Superior temporal gyrus (tissue), 1 donor: ENCODE results near the gene SEC24C.
"Not testable (repeated sequence)": the region's sequence is repeated elsewhere in the genome, so short reads cannot be mapped to it uniquely, and the experiment has no call there.

Source experiments
- DNase-seq: peaks from one replicate; pipeline ENCODE4 v3.0.0-alpha.2; 2016; ENCODE audit errors: extremely low spot score

SEC24C gene

DNA sequence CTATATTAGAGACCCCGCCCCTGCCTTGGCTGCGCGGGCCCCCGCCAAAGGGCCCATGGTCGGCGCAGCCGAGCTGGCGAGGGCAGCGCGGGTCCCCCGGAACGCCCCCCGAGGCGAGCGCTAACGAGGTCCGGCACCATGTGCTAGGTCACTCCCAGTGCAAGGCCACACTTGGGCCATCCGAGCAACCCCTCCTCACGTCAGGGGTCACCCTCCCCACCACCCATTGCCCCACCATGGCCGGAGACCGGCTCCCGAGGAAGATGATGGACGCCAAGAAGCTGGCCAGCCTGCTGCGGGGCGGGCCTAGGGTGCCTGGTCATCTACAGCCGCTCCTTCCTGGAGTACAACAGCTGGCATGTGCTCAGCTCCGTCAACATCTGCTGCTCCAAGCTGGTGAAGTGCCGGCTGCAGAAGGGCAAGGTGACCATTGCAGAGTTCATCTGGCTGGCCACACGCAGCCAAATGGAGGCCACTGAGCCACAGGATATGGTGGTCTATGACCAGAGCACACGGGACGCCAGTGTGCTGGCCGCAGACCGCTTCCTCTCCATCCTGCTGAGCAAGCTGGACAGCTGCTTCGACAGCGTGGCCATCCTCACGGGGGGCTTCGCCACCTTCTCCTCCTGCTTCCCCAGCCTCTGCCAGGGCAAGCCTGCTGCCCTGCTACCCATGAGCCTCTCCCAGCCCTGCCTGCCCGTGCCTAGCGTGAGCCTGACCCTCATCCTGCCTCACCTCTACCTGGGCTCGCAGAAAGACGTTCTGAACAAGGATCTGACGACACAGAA is 12.4 kb upstream of the SEC24C start:
- DNase-seq: no peak

DNA sequence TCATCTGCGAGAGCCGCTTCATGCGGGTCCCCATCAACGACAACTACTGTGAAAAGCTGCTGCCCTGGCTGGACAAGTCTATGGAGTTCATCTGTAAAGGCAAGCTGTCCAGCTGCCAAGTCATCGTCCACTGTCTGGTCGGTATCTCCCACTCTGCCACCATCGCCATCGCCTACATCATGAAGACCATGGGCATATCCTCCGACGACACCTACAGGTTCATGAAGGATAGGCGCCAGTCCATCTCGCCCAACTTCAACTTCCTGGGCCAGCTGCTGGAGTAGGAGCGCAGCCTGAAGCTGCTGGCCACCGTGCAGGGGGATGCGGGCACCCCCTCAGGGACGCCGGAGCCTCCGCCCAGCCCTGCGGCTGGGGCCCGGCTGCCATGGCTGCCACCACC is 11.7 kb upstream of the SEC24C start:
- no peak for DNase-seq

DNA sequence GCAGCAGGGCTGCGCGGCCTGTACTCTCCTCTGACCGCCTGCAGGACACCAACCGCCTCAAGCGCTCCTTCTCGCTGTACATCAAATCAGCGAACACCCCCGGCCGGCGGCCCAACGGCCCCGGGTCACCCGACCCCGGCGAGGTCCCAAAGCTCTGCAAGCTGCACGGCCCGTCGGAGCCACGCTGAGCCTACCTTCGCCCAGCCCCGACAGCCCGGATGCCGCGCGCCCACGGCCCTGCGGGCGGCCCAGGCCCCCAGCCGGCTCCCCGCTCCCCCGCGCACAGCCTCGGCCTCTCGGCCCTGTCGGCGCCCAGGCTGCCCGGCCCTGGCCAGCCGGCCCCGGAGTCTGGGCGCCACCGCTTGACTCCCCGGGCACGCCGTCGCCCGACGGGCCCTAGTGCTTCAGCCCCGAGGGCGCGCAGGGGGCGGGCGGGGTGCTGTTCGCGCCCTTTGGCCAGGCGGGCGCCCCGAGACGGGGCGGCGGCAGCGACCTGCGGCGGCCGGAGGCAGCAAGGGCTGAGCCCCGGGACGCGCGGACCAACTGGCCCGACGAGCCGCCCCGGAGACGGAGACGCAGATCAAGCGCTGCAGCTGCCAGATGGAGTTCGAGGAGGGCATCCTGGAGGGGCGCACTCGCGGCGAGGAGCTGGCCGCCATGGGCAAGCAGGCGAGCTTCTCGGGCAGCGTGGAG is 11.1 kb upstream of the SEC24C start:
- no peak for DNase-seq

DNA sequence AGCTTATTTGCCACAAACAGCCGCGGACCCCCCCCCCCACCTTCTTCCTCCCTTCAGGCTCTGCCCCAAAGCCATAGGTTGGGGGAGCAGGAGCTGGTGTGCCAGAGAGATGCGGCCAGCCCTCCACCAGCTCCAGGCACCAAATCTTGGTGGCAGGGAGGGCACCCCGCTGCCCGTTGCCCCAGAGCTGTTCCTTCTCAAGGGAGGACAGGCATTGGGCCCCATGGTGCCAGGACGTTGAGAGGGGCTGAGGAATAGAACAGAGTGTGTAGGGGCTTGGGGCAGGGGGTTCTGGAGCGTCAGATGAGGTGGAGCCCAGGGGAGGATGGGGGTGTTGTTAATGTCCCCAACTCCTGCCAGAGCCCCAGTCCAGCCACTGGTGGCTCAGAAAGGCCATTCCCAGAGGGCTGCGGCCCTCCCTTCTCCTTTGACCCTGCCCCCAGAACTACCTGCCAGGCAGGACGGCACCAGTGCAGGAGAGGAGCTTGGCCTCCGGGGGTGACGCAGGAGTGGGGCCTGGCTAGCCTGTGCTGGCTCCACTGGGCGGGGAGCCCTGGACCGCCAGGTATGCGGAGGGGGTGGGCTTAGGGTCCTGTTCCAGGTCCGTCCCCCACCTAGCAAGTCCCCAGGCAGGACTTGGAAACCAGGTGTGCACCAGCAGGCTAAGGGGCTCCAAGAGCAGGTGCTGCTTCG is 10.0 kb upstream of the SEC24C start:
- no peak for DNase-seq

DNA sequence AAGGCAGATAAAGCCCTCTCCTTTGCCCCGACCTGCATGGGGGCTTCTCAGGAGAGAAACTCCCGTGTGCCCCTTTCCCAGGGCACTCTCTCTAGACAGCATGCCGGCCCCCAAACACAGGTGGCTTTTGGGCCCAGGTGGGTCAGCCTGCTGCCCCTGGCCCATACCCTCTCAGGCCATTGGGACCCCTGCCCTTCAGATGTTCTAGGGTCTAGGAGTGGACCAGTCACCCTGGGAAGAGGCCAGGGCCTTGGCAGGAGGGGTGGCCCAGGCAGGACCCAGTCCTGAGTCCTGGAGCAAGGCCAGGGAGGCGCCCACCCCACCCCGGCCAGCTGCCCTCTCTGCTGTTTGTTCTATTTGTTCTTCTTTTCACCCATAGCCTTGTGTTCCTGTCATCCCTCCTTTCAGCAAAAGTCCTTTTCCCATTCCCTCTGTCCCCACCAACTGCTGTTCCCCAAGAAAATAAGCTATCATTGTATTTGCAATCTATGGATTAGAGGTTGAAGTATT is 9.3 kb upstream of the SEC24C start:
- no peak for DNase-seq

DNA sequence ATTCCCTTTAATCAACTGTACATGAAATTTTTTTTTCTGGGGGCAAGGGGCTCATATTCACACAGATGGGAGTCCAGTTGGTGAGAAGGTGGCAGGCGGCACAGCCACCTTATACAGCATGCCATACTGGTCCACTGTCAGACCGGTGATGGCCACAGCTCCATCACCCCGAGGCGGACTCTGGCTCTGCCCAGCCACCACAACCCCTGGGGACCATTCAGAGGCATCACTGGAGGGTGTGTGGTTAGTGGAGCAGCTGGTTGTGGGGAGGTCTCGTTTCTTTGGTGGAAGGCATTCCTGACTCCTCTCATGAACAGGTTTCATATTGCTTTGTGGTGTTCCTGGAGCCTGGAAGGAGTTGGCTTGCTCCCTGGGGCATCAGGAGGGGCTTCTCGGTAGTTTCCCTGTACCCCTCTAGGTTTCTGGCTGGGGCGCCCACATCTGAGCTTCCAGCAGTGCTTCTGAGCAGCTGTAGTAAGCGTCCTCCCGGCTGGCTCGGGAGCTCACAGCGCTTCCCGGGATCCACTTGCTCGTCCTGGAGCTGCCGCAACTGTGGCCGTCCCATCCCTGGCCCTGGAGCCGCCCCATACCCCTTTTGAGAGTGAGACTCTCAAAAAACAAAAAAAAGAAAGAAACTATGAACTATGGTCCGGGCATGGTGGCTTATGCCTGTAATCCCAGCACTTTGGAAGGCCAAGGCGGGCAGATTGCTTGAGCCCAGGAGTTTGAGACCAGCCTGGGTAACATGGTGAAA is 3.5 kb upstream of the SEC24C start:
- not testable (repeated sequence) for DNase-seq

DNA sequence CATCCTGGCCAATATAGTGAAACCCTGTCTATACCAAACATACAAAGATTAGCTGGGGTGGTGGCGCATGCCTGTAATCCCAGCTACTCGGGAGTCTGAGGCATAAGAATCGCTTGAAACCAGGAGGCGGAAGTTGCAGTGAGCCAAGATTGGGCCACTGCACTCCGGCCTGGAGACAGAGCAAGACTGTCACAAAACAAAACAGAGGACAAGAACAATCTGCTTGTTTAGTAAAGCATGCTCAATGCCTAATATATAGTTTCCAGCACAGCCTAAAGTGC is 1.8 kb upstream of the SEC24C start:
- no peak for DNase-seq

DNA sequence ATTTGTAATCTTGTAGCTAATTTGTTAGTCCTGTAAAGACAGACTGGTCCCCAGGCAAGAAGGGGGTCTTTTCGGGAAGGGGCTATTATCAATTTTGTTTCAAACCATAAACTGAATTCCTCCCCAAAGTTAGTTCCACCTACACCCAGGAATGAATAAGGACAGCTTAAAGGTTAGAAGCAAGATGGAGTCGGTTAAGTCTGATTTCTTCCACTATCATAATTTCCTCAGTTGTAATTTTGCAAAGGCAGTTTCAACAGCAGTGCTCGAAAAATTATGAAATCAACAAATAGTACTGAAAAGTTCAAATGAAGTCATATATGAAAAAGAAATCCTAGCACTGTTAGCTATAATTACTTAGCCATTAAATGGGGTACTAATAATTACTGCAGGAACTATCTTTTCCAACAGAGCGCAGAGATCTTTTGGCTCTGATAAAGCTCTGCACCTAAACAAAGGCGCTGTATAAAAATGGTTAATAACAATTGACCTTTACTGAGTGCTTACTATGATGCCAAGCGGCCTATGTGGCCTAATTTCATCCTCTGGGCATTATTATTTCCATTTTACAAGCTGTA is 756 bp upstream of the SEC24C start:
- no peak for DNase-seq

DNA sequence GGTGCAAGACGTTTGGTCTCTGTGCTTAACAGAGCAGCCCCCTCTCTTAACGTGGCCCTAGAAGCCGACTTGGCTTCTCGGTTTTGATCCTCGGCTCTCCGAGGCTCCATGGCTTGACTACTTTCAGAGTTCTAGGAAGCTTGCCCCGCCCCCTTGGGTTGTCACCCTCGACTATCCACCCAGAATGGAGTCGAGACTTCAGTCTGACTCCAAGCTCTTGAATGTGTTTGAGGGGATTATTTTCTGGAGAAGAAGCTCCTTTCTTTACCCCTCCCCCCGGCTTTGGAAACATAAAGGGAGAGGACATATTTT is 448 bp downstream of the SEC24C start:
- no peak for DNase-seq

DNA sequence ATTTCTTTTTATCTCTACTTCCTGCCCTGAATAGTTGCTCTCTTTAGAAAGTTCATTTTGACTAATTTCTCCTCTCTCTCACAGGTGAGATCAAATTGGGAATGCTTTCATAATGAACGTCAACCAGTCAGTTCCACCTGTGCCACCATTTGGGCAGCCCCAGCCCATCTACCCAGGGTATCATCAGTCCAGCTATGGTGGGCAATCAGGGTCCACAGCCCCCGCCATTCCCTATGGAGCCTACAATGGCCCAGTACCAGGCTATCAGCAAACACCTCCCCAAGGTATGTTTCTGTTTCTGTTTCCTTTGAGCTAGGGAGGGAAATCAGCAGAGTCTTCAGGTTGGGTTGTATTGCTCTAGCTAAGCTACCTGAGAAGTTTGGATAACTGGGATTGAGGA is 2.5 kb downstream of the SEC24C start:
- no peak for DNase-seq

DNA sequence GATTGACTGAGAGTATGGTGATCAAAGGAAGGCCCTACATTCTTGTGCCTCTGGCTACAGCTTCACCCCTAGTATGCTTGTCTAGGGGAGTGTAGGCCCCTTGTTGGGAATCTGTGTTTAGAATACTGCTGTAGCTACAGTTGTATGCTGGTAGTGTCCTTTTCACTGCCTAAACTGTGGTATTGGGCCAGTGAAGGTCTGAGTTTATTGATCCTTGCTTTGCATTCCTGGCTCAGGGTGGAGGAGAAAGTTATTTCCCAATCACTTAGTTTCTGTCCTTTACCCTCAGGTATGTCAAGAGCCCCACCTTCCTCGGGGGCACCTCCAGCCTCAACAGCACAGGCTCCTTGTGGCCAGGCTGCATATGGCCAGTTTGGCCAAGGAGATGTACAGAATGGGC is 6.6 kb downstream of the SEC24C start:
- no peak for DNase-seq

DNA sequence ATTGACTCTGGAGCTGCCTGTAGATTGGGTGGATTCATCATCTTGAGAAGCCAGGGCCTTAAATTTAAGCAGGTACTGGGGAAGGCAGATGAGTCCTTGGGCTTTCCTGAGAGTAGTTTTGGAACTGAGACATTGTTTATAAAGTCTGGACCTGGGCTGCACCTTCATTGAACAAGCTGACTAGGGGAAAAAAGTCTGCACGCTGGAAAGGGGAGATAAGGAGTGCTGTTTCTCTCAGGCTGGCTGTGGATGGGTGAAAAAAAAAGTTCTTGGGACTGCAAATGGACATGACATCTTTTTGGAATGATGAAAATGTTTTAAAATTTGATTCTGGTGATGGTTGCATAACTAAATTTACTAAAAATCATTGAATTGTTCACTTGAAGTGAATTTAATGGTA is 12.0 kb downstream of the SEC24C start:
- no peak for DNase-seq

DNA sequence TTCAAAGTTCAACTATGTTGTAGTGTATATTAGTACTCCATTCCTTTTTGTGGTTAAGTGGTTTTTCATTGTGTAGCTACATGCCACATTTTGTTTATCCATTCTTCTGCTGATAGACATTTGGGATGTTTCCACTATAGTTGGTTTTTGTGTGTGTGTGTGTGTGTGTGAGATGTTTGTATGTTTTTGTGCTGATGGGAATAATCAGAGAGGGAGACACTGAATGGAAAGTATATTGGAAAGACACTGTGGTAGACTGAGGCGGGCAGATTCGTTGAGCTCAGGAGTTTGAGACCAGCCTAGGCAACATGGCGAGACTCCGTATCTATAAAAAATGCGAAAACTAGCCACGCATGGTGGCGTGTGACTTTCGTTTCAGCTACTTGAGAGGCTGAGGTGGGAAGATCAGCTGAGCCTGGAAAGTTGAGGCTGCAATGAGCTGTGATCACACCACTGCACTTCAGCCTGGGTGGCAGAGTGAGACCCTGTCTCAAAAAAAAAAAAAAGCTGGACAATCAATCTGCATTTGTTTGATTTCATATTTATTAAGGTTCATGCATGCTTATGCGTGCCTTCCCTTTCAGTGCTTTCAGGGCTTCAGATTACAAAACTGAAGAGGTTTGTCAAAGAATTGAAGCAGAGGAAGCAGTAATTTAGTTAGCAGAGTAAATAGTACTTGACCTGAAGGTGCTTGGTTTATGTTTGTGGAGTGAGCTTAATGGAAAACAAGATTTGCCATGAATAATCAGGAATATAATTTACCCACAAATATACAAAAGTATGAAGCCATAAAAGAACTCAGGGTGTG is 14.7 kb downstream of the SEC24C start:
- no peak for DNase-seq

DNA sequence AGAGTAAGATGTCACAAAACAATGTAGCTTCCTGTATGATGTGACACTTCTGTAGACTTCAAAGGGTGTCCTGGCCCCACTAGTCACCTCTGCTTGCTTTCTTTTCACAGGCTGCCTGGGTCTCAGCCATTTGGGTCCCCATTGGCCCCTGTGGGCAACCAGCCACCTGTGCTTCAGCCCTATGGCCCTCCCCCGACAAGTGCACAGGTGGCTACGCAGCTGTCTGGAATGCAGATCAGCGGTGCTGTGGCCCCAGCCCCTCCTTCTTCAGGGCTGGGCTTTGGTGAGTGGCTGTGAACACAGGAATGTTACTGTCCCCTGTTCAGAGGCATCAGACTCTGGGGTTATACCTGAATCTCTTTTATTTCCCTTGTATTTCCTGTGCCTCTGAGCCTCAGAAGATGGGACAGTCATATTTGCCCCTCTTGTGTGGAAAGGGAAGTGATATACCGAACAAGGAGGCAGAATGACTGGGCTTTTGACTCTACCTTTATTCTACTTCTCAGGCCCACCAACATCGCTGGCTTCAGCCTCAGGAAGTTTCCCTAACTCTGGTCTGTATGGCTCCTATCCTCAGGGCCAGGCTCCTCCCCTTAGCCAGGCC is 15.4 kb downstream of the SEC24C start:
- DNase-seq: no peak

DNA sequence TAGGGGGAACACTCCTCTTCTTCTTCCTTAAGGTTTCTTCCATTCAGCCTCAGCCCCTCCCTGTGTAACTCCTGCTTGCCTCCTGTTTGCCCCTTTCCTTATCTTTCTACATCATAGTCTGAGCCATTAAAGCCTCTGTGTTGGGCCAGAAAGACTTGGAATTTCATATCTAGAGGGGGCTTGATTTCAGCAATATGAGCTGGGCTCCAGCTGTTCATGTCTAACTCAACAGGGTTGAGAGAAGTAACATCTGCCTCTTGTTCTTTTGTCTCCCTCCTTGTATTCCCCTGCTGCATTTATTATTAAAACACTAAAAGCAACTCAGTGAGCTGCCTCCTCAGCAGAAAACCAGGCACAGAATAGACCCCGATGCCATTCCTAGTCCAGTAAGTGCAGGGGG is 17.6 kb downstream of the SEC24C start:
- no peak for DNase-seq

DNA sequence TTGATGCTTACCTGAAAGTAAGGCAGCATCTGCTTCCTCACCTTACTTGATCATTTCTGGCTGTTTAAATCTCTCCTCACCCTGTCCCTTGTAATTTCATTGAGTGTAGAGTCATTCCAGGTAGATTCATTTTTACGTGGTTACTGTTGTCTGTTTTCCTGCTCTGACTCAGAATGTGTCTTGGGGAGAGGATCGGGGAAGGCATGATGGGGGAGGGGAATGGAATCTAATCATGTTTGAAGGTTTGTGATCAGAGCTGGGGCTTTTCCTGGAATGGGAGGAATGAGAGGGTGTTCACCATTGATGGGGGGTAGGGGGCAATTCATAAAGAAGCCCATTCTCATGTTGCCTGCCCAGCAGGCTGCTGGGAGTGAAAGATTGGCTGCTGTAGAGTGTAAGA is 18.7 kb downstream of the SEC24C start:
- DNase-seq: no peak

DNA sequence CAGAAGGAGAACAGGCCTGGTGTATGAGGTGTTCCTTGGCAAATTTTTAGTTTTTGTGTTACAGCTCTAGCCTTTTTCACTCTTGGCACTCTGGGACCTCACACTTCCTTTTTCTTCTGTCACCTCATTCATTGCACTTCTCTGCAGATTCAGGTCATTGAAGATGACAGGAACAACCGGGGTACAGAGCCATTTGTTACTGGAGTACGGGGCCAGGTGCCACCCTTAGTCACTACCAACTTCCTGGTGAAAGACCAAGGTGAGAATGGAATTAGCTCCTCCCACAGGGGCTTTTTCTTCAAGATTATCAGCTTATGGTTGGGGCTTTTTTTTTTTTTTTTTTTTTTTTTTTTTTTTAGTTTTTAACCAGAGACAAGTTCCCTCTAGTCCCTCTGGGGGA is 19.2 kb downstream of the SEC24C start:
- no peak for DNase-seq

DNA sequence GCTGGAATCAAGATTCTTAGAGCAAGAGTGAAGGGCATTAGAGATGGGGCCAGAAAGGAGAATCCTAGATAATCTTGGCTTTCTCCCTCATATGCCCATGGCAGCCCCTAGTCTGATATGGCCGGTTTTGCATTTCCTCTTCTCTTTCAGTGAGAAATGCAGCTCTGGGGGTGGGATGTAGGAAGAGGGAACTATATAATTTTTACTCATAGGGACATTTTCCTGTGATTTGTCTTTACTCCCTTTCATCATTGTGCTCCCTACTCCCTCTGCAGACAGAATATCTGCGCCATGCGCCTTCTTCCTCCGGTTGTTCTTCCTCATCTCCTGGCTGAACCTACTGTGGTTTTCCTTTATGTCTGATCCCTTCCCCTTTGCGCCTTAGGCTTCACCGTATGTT is 20.9 kb downstream of the SEC24C start:
- no peak for DNase-seq

DNA sequence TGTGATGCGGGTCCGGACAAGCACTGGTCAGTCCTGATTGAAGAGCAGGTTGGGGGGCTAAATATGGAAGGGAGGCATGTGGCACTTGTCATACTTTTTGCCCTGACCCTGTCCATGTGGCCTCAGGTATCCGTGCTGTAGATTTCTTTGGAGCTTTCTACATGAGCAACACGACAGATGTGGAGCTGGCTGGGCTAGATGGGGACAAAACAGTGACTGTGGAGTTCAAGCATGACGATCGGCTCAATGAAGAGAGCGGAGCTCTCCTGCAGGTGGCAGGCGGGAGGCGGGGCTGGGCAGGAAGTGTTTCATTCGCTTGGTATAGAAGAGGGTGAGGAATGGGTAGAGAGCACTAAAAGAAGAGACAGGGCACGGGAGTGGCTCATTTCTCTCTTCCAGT is 24.7 kb downstream of the SEC24C start:
- no peak for DNase-seq

DNA sequence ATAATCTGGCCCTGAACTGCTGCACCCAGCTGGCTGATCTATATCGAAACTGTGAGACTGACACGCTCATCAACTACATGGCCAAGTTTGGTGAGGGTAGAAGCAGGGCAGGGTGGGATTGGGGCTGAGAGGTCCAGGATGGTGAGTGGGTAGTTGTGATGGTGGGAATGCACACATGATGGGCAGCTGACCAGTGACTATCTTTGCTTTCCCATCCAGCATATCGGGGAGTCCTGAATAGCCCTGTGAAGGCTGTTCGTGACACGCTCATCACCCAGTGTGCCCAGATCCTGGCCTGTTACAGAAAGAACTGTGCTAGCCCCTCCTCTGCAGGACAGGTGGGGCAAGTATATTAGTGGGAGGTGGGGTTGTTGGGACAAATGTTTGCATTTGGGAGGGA is 25.2 kb downstream of the SEC24C start:
- no peak for DNase-seq
